K562 (cell line): ENCODE measurements around the gene UMAD1. TPM values are rescaled to one million over a fixed set of nuclear protein-coding genes. Genes with fewer than 3 reads are reported as not detected.

ENCODE experiments used
- ATAC-seq: fragments of 200-7000 bp; cut with Tn5 transposase; 3 replicates; pipeline ENCODE4 v1.9.1; 2020; ENCODE audit warnings: moderate library complexity
- BruUV-seq: library from RNA; stranded (reverse); fragments of 400-500 nt; replicated peaks from 2 replicates; lab custom pipeline; 2021; lab: Mats Ljungman, UMichigan
- CTCF ChIA-PET: fragments of 300-600 bp; formaldehyde crosslinking; extraction: SDS; loops from one replicate; lab custom pipeline; 2021; ENCODE audit warnings: low intra/inter-chr PET ratio; lab: Yijun Ruan, JAX
- POLR2A ChIA-PET: fragments of 300-600, 350-650 bp; sonication (Branson Sonifier 250); formaldehyde crosslinking; extraction: SDS; loops from one replicate; lab custom pipeline; 2021; ENCODE audit warnings: antibody characterized with exemption, inconsistent platforms; lab: Yijun Ruan, JAX
- DNase-seq, 4 experiments: peaks; one replicate each; pipeline versions ENCODE4 v3.0.0 to v3.0.0-alpha.2; 2011 to 2018; ENCODE audit warnings: low spot score in 3 of 4, mixed read lengths in 3 of 4; ENCODE audit errors: extremely low read depth in 1 of 4
- FAIRE-seq: peaks from 2 replicates; lab custom pipeline; 2011; peaks lifted over from hg19 to GRCh38; lab: Jason Lieb, UNC
- H2AFZ ChIP-seq: 2 replicates; pipeline ENCODE4 v1.6.0; 2011; ENCODE audit warnings: low read depth, low read length, control low read depth, inconsistent platforms
- H3K27ac ChIP-seq: fragments of 200-600 bp; 3 replicates; pipeline ENCODE4 v1.8.0; 2011; ENCODE audit warnings: low read depth, mild to moderate bottlenecking, control low read depth, inconsistent platforms, low read length, moderate library complexity, mixed read lengths; ENCODE audit errors: extremely low read depth
- H3K27me3 ChIP-seq, 2 experiments: fragments of 300-600 bp in 1 of 2; 2 replicates in 1 of 2; 3 replicates in 1 of 2; pipeline versions ENCODE4 v1.6.0 to v1.8.0; 2011; ENCODE audit warnings: inconsistent platforms in 2 of 2, low read length in 2 of 2, mild to moderate bottlenecking in 1 of 2, mixed read lengths in 1 of 2, moderate library complexity in 1 of 2; ENCODE audit not compliant: control insufficient read depth in 2 of 2, insufficient read depth in 2 of 2
- H3K36me3 ChIP-seq: fragments of 300-600 bp; 3 replicates; pipeline ENCODE4 v1.8.0; 2011; ENCODE audit warnings: mild to moderate bottlenecking, low read length, inconsistent platforms; ENCODE audit not compliant: control insufficient read depth, insufficient read depth
- H3K4me1 ChIP-seq, 2 experiments: fragments of 200-600 bp in 1 of 2; replicated peaks in 1 of 2; 2 replicates in 1 of 2; 3 replicates in 1 of 2; pipeline versions ENCODE4 v1.5.1 to v1.8.0; 2011; ENCODE audit warnings: inconsistent platforms in 2 of 2, low read length in 2 of 2, mild to moderate bottlenecking in 1 of 2, mixed read lengths in 1 of 2, moderate library complexity in 1 of 2; ENCODE audit not compliant: control insufficient read depth in 2 of 2, insufficient read depth in 2 of 2
- H3K4me2 ChIP-seq: 2 replicates; pipeline ENCODE4 v1.6.1; 2011; ENCODE audit warnings: low read length, control low read depth, inconsistent platforms, mixed read lengths; ENCODE audit not compliant: insufficient read depth
- H3K4me3 ChIP-seq: fragments of 200-600 bp; sonication (generic), shearing (Covaris generic); 2 replicates; pipeline ENCODE4 v1.5.1; 2016; ENCODE audit warnings: control low read depth, inconsistent platforms
- H3K79me2 ChIP-seq: fragments of 200-600 bp; 3 replicates; pipeline ENCODE4 v1.8.0; 2011; ENCODE audit warnings: low read length, inconsistent platforms; ENCODE audit not compliant: control insufficient read depth, insufficient read depth
- H3K9ac ChIP-seq, 2 experiments: 2 replicates each; pipeline versions ENCODE4 v1.6.0 to v1.6.1; 2011; ENCODE audit warnings: low read depth in 2 of 2, low read length in 2 of 2, control low read depth in 1 of 2, inconsistent platforms in 1 of 2, mild to moderate bottlenecking in 1 of 2, mixed read lengths in 1 of 2; ENCODE audit not compliant: insufficient read depth in 1 of 2
- H3K9me1 ChIP-seq: one replicate; pipeline ENCODE4 v1.6.0; 2011; ENCODE audit warnings: inconsistent platforms, mild to moderate bottlenecking, low read length, moderate library complexity; ENCODE audit not compliant: control insufficient read depth, insufficient read depth
- H3K9me3 ChIP-seq: replicated peaks from 2 replicates; pipeline ENCODE4 v1.5.1; 2011; ENCODE audit warnings: low read depth, low read length, inconsistent platforms; ENCODE audit not compliant: control insufficient read depth, insufficient read depth
- H4K20me1 ChIP-seq: replicated peaks from 2 replicates; pipeline ENCODE4 v1.6.1; 2011; ENCODE audit warnings: low read length, inconsistent platforms, mixed read lengths; ENCODE audit not compliant: control insufficient read depth, insufficient read depth
- BACH1 ChIP-seq: fragments of 200-800 bp; sonication (Bioruptor generic); IDR thresholded peaks from 2 replicates; pipeline ENCODE4 v1.6.1; 2016; ENCODE audit warnings: missing genetic modification characterization, missing compliant biosample characterization
- CBX5 ChIP-seq: IDR thresholded peaks from 2 replicates; pipeline ENCODE4 v1.6.1; 2014; ENCODE audit warnings: low read depth, borderline replicate concordance
- CHCHD3 ChIP-seq: fragments of 250-450 bp; sonication (Bioruptor Pico); IDR thresholded peaks from 2 replicates; pipeline ENCODE4 v2.1.2; 2022; ENCODE audit warnings: mild to moderate bottlenecking
- E2F1 ChIP-seq: sonication (generic); formaldehyde crosslinking; IDR thresholded peaks from 2 replicates; pipeline ENCODE4 v1.8.1; 2023; ENCODE audit warnings: mild to moderate bottlenecking, missing genetic modification reagents, moderate library complexity
- ELF1 ChIP-seq: fragments of 200-800 bp; sonication (Bioruptor generic); IDR thresholded peaks from 2 replicates; pipeline ENCODE4 v1.6.1; 2016; ENCODE audit warnings: missing genetic modification characterization, missing compliant biosample characterization
- FOXO4 ChIP-seq: fragments of 450-650 bp; formaldehyde crosslinking; IDR thresholded peaks from 2 replicates; pipeline ENCODE4 v1.4.0; 2020; ENCODE audit warnings: mild to moderate bottlenecking, moderate library complexity
- HDAC8 ChIP-seq: fragments of 450-650 bp; IDR thresholded peaks from 2 replicates; pipeline ENCODE4 v1.6.1; 2016; ENCODE audit warnings: mild to moderate bottlenecking, missing genetic modification characterization, moderate library complexity, missing compliant biosample characterization
- ID3 ChIP-seq, 2 experiments: fragments of 250-450 bp in 1 of 2; fragments of 450-650 bp in 1 of 2; sonication (Bioruptor Pico) in 1 of 2; IDR thresholded peaks; 2 replicates each; pipeline versions ENCODE4 v1.6.1 to v1.8.0; 2016 to 2021; ENCODE audit warnings: mild to moderate bottlenecking in 2 of 2, moderate library complexity in 2 of 2, missing compliant biosample characterization in 1 of 2, missing genetic modification characterization in 1 of 2
- NFIC ChIP-seq: fragments of 450-650 bp; IDR thresholded peaks from 2 replicates; pipeline ENCODE4 v1.6.1; 2017; ENCODE audit warnings: mild to moderate bottlenecking, inconsistent platforms
- SETDB1 ChIP-seq: IDR thresholded peaks from one replicate; pipeline ENCODE4 v1.6.1; 2012; ENCODE audit warnings: low read length, control low read depth, inconsistent platforms
- SMARCA4 ChIP-seq: fragments of 450-650 bp; IDR thresholded peaks from 2 replicates; pipeline ENCODE4 v1.6.1; 2016
- SMARCC2 ChIP-seq: fragments of 450-650 bp; IDR thresholded peaks from 2 replicates; pipeline ENCODE4 v1.6.1; 2017; ENCODE audit warnings: antibody characterized with exemption, moderate library complexity, mild to moderate bottlenecking, low read depth
- SP2 ChIP-seq: IDR thresholded peaks from 2 replicates; pipeline ENCODE4 v1.6.1; 2011; ENCODE audit warnings: mild to moderate bottlenecking, low read depth, low read length, moderate library complexity; ENCODE audit not compliant: poor library complexity, severe bottlenecking; ENCODE audit errors: extremely low read depth
- SRSF1 ChIP-seq: fragments of 200-400 bp; formaldehyde crosslinking; IDR thresholded peaks from 2 replicates; pipeline ENCODE4 v1.6.1; 2017; ENCODE audit warnings: mild to moderate bottlenecking, low read depth, low read length, moderate library complexity
- SRSF3 ChIP-seq: fragments of 200-400 bp; formaldehyde crosslinking; IDR thresholded peaks from 2 replicates; pipeline ENCODE4 v1.6.1; 2016; ENCODE audit warnings: mild to moderate bottlenecking, low read length, moderate library complexity; ENCODE audit not compliant: insufficient read depth
- SRSF9 ChIP-seq: fragments of 200-400 bp; formaldehyde crosslinking; IDR thresholded peaks from 2 replicates; pipeline ENCODE4 v1.6.1; 2017; ENCODE audit warnings: low read depth, low read length, borderline replicate concordance
- ZNF445 ChIP-seq: fragments of 250-450 bp; sonication (Bioruptor Pico); IDR thresholded peaks from 2 replicates; pipeline ENCODE4 v1.4.0; 2020; ENCODE audit warnings: low read depth, mild to moderate bottlenecking, moderate library complexity
- ZNF561 ChIP-seq: fragments of 450-650 bp; formaldehyde crosslinking; conservative IDR thresholded peaks from 2 replicates; pipeline ENCODE4 v1.4.0; 2020; ENCODE audit warnings: mild to moderate bottlenecking, moderate library complexity
- WGBS: fragments of 100-300 bp; shearing (Covaris generic); methylation state at CpG from one replicate; pipeline ENCODE4 v1.1.6; 2016; ENCODE audit warnings: low coverage, mixed read lengths; ENCODE audit not compliant: insufficient coverage; ENCODE audit errors: missing lambda C conversion rate; 5-methylcytosine and 5-hydroxymethylcytosine counted together
- in situ Hi-C: fragments of 300-500 bp; cut with MboI; formaldehyde crosslinking; loops from 4 replicates; pipeline ENCODE4 v1.15.0; 2018; ENCODE audit warnings: inconsistent platforms, mixed read lengths
- intact Hi-C: fragments of 100-400 bp; cut with micrococcal nuclease; formaldehyde crosslinking; loops from 2 replicates; pipeline ENCODE4 v1.14.2; 2022
- polyA plus RNA-seq, 8 experiments: library from polyadenylated mRNA; depleted of rRNA in 4 of 8; stranded (reverse) in 5 of 8; unstranded in 3 of 8; fragments of >200 nt; fragmentation: Nextera tagmentation in 2 of 8; fragmentation: Illumina TruSeq in 1 of 8; extraction: Ambion mirVana in 2 of 8; extraction: Trizol in 1 of 8; gene quantifications; 2 replicates each; pipeline versions ENCODE4 v1.2.1 to v1.2.3, GENCODE V29; 2011 to 2014; ENCODE audit warnings: inconsistent platforms in 1 of 8, missing spikeins in 1 of 8
- total RNA-seq, 7 experiments: library from RNA; depleted of rRNA in 6 of 7; stranded (reverse); fragments of >200 nt in 6 of 7; fragmentation: Illumina TruSeq in 2 of 7; extraction: Trizol in 2 of 7; gene quantifications; 2 replicates each; pipeline versions ENCODE4 v1.2.1 to v1.2.3, GENCODE V29; 2011 to 2021; ENCODE audit warnings: low replicate concordance in 1 of 7
- TF ChIP-seq, protein P1 (sequence below): sonication (generic); formaldehyde crosslinking; IDR thresholded peaks from 2 replicates; pipeline ENCODE4 v1.8.1; 2022; ENCODE audit warnings: missing genetic modification reagents

UMAD1 gene
- total and polyA plus RNA-seq, 9 of the 15 experiments (the other 6 are each of a cell fraction or from before 2014, with no cell fraction given) = 9.0 to 26.7 (median 13.3) TPM

GRCh38 chr7:7696458-7697119 is 56.0 kb downstream of the UMAD1 start:
- WGBS = 57% methylated on average over 3 of the region's 3 CpGs
- POLR2A ChIA-PET = interaction anchor here (0.8 kb wide), 1 partner anchor 56 kb away, joined by 3 read pairs; no protein-coding TSS in a partner anchor
- no peak overlapping the region for H2AFZ ChIP-seq
- no peak overlapping the region for H3K27ac ChIP-seq
- no peak overlapping the region for H3K9ac ChIP-seq
- no peaks in the 10 kb centered on the region for H3K9me3 ChIP-seq
- BruUV-seq = no TSS peak
- H4K20me1 ChIP-seq = no peaks in the 10 kb centered on the region
- no peak for ATAC-seq
- no peak for TF ChIP-seq SMARCA4
- TF ChIP-seq CBX5 = no peak
- no peak for TF ChIP-seq FOXO4 (CRISPR knock-in tag)
- TF ChIP-seq ID3 (CRISPR knock-in tag; IDR thresholded peaks at IDR 0.05) = no peak
- TF ChIP-seq ID3 (tag; IDR thresholded peaks at IDR 0.05) = no peak
- no peak for TF ChIP-seq SRSF1
- TF ChIP-seq, protein P1, sequence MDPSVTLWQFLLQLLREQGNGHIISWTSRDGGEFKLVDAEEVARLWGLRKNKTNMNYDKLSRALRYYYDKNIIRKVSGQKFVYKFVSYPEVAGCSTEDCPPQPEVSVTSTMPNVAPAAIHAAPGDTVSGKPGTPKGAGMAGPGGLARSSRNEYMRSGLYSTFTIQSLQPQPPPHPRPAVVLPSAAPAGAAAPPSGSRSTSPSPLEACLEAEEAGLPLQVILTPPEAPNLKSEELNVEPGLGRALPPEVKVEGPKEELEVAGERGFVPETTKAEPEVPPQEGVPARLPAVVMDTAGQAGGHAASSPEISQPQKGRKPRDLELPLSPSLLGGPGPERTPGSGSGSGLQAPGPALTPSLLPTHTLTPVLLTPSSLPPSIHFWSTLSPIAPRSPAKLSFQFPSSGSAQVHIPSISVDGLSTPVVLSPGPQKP (CRISPR knock-in tag) = no peak
- TF ChIP-seq SETDB1 = no peak
- no peak for TF ChIP-seq NFIC
- no peak for TF ChIP-seq SP2
- TF ChIP-seq SRSF3 = no peak
- TF ChIP-seq SRSF9 = no peak
- TF ChIP-seq HDAC8 = no peak
- no peak for TF ChIP-seq BACH1 (tag)
- TF ChIP-seq ZNF445 (CRISPR knock-in tag) = no peak
- TF ChIP-seq ELF1 (tag) = no peak
- no peak for TF ChIP-seq CHCHD3 (CRISPR knock-in tag)
- TF ChIP-seq E2F1 = no peak
- no peak for TF ChIP-seq ZNF561 (CRISPR knock-in tag)
- no peak for TF ChIP-seq SMARCC2
- TF ChIP-seq, all 486 proteins: peak for 0
- CTCF ChIA-PET = no interaction called here
- no peaks in the 10 kb centered on the region for H3K4me1 ChIP-seq
- H3K4me2 ChIP-seq = no peak overlapping the region
- no peaks in the 10 kb centered on the region for H3K79me2 ChIP-seq
- intact Hi-C loops = no loop called here
- H3K36me3 ChIP-seq = no peaks in the 10 kb centered on the region
- FAIRE-seq = no peak
- DNase-seq = no peak
- in situ Hi-C loops = no loop called here
- H3K27me3 ChIP-seq = no peaks in the 10 kb centered on the region
- no peak overlapping the region for H3K4me3 ChIP-seq
- no peaks in the 10 kb centered on the region for H3K9me1 ChIP-seq
